HG02759 (cell line): ENCODE results near the gene PGLYRP2.

Source experiments
- ATAC-seq: cut with Tn5 transposase; IDR thresholded peaks from one replicate; pipeline ENCODE4 v1.9.1; 2021; ENCODE audit warnings: mild to moderate bottlenecking, moderate library complexity; ENCODE audit not compliant: unreplicated experiment

PGLYRP2 gene

DNA sequence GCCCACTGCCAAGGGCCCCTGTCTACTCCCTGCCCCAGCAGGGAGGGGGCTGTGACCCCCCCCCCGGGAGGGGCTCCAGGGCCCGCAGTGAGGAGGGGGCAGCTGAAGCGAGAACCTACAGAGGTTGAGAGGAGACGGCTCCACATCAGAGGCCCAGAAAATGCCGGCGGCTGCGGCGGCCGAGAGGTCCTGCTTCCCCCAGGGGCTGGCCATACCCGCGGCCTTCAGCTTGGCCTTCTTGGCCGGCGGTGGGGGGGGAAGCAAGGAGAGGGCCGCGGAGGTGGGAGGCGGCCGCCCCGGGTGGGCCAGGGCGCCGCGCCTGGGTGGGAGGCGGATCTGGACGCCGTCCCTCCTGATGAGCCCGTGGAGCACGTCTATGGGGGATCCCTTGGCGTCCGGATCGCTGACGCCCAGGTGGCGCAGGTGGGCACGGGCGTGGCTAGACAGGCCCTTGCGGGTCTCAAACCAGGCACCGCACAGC is 51.3 kb downstream of the PGLYRP2 start:
- ATAC-seq, result no peak

GRCh38 chr19:15427350-15427700 is 52.0 kb downstream of the PGLYRP2 start:
- ATAC-seq, result no peak

- ATAC-seq, result no peak
These were observed 52.6 kb downstream of the PGLYRP2 start for GRCh38 chr19:15426485-15427349.

- no peak for ATAC-seq
These were observed 53.9 kb downstream of the PGLYRP2 start for GRCh38 chr19:15425321-15425950.

DNA sequence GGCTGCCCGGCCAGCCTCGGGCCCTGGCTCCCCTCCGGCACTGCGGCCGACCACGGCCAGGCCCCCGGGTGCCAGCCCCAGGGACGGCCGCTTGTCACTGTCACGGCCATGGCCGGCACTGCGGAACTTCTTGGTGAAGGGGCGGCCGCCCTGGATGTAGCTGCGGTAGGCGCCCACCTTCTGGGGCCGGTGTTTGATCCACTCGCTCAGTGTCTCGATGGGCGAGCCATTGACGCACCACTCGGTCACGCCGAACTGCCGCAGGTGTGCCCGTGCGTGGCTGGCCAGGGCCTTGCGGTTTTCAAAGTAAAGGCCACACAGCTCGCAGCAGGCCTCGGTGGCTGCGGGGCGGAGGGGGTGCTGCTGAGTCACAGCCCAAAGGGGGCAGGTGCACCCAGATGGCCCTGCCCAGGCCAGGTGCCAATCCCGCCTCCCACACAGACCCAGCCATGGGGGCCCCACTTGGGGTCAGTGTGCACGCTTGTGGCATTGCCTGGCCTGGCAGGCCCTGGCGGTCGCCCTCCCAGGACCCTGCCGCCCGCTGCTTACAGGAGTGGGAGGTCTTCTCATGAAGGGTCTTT is 54.5 kb downstream of the PGLYRP2 start:
- no peak for ATAC-seq

DNA sequence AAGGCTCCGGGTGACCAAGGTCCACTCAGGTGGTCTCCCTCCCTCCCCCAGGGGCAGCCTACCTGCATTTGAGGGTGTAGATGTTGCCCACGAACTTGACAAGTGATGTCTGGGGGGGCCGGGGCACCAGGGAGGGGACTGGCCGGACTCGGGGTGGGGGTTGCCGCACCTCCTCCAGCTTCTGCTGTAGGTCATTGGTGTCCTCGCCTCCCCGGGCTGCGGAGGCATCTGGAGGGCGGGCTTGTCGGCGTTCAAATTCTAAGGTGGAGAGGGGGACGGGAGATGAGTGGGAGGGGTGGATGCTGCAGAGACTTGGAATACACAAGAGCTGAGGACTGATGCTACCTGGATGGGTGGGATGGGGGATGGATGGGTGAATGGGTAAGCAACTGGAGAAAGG is 55.2 kb downstream of the PGLYRP2 start:
- no peak for ATAC-seq

- no peak for ATAC-seq
These were observed 56.2 kb downstream of the PGLYRP2 start for GRCh38 chr19:15423130-15423529.

DNA sequence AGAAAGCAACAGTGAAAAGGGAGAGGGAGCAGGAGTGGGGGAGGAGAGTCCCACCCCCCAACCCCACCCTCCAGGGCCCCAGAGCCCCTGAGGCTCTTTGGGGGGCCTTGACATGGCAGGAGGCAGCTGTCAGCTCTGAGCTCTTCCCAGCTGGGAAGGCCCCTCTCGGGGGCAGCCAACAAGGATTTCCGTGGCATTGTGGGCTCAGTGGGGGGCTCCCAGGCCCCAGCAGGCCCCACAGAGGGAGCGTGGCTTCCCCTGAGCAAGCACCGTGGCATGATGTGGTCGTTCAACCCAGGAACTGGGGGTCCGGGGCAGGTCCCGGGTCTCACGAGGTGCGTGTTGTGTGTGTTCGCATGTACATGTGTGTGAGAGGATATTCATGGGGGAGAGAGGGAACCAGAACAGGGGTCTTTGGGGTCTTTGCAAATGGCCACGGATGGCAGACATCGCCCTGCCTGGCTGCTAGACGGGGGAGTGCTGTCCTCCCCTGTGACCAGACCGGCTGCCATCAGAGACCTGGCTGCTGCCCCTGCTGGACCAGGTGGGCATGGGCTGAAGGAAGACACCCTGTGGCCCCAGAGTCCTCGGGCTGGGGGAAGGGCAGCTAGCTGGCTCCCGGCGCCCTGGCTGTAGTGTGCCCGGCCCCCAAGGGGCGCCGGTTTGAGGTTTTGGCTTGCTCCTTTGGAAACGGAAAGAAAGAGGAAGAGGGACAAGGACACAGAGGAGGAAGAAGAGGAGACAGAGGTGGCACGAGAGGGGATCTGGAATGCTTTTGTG is 56.8 kb downstream of the PGLYRP2 start:
- ATAC-seq, result no peak

DNA sequence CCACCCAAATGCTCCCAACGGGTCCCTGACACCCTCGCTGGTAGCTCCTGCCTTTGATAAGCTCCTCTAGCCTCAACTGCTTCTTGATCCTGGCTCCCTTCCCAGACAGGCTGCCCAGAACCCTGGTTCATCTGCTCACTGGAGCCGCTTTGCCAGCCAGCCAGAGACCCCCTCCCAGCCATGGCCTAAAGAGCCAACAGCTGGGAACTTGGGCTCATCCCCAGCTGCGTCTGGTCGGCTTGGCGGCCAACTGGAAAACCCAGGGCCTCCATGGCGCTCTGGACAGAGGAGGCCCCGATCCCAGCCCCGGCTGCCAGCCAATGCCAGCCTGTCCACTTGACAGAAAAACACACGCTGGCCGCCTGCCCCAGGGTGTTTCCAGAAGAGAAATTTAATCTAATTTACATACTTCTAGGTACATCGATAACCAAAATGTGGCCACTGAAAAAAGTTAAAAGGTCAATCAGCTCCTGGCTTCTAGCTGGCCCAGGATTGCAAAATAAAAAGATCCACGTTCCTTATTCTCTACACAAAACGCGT is 57.5 kb downstream of the PGLYRP2 start:
- no peak for ATAC-seq

DNA sequence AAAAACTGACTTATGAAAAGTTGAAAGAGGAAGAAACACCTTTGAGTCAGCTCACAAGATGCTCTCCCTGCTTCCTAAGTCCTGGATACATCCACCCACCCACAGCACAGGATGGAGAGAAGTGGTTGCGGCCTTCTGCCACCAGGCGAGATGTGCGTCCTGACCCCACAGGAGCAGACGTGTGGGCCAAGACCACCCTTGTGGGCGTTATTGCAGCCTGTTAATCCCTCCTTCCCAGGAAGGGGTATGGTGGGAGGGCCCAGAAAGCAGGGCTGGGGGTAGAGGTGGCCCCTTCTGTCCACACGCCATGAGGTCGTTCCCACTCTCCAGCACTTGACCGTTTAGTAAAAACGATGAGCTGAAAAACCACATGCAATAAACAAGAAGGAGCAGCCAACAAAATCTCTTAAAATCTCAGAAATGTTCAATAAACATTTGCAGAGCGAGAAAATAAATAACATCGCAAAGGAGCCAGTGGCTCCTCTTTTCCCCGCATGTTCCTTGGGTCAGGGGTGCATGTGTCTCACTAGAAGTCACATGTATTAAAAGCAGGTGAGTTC is 58.1 kb downstream of the PGLYRP2 start:
- ATAC-seq, result no peak

DNA sequence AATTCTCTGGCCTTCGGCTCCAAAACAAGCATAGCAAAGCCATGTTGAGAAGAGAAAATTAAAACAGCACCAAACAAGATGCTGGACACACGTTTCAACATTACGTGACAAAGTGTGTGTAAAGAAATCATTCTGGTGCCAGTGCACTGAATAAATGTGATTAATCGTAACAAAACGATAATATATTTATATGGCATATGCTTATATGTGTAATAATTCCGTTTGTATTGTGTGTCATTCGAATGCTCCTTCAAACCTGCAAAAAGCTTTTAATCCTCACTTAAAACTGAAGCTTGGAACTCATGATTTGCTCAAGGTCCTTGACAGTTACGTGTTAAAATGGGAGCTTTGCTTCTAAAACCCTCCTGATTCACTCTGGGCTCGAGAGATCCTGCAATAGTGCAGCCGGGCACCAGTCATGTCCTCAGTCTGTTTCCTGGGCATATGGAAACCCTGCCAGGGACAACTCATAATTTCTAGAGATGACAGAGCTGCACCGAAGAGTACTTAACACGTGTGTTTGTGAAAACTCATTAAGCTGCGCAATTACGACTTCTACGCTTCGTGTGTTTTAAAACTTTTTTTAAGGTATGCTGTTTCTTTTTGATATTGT is 59.8 kb downstream of the PGLYRP2 start:
- ATAC-seq, result no peak
